ENCODE measurements around the gene KLF12.

GRCh38 chr13:74132152-74132775 lies 1.9 kb downstream of the KLF12 start:
- TF ChIP-seq TCF7L2 (IDR thresholded peaks at IDR 0.05; ENCODE audit: low read depth, low read length): no peak
- TF ChIP-seq CTCF (IDR thresholded peaks at IDR 0.05 in 2 of 3, conservative IDR thresholded peaks at IDR 0.05 in 1 of 3; ENCODE audit: insufficient read depth in 2 of 3, low read depth in 1 of 3, low read length in 3 of 3): no peak
- no peak for TF ChIP-seq TAF7 (tag; IDR thresholded peaks at IDR 0.05)
- TF ChIP-seq CEBPB (tag; IDR thresholded peaks at IDR 0.05): no peak
- TF ChIP-seq E2F4 (CRISPR knock-in tag; IDR thresholded peaks at IDR 0.05; ENCODE audit: low read depth): no peak
- no peak for TF ChIP-seq ZBTB43 (CRISPR knock-in tag; IDR thresholded peaks at IDR 0.05)
- TF ChIP-seq SMC3 (conservative IDR thresholded peaks at IDR 0.05; ENCODE audit: insufficient read depth, low read depth, low read length): no peak
- TF ChIP-seq ESRRB (CRISPR knock-in tag; IDR thresholded peaks at IDR 0.05; ENCODE audit: borderline replicate concordance): no peak
